ENCODE measurements around the gene KCNK18.

DNA sequence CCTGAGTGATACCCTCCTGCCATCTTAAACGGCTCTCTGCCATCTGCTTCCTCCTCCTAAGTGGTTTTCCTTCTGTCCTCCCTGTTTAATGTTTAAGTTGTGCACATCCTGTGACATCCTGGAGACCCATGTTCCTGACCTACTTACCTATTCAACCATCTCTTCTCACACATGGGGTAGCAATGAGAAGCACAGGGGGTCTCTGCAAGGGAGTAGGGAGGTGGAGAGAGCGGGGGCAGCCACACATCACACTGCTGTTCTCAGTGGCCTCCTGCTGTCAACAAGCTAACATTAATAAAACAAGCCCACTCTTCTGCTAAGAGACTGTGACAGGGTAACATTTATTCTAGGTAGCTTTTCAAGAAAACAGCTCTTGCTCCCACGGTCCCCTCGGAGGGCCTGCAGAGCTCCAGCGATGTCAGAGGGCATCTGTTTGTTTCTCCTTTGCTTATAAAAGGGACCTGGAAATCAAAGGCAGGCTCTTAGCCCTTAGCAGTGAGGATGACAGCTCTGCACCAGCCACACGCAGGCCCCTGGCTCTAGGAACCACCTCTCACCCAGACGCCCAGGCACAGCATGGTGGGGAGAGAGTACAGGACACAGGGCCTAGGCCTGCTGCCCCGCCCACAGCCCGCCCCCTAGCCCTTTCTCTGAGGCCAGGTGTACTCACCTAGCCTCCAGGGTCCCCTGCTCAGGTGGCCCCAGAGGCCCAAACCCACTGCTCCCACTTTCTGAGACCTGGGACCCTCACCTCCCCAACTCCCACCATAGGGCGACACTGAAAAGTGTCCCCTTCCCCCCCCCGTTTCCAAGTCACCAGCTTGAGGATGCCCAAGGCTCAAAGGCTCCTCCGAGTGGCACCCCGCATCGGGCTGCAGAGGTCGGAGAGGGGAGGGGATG is 42.7 kb downstream of the KCNK18 start:
- no peak for TF ChIP-seq POLR2A (IDR thresholded peaks at IDR 0.05; ENCODE audit: low read depth, low read length)
- no peak for TF ChIP-seq POLR2AphosphoS5 (IDR thresholded peaks at IDR 0.05; ENCODE audit: low read depth, low read length)
